GM21526 (cell line): ENCODE data around the gene ZFP36L1.
"Not testable (repeated sequence)": the region's sequence is repeated elsewhere in the genome, so short reads cannot be mapped to it uniquely, and the experiment has no call there.

Experiments used
- ATAC-seq: cut with Tn5 transposase; IDR thresholded peaks from one replicate; pipeline ENCODE4 v1.9.1; 2021; ENCODE audit warnings: moderate library complexity; ENCODE audit not compliant: unreplicated experiment, low FRiP score

The ZFP36L1 gene

GRCh38 chr14:68768316-68768715 lies 24.6 kb downstream of the ZFP36L1 start:
- ATAC-seq, result no peak

GRCh38 chr14:68767248-68767645 lies 25.6 kb downstream of the ZFP36L1 start:
- ATAC-seq, result no peak

DNA sequence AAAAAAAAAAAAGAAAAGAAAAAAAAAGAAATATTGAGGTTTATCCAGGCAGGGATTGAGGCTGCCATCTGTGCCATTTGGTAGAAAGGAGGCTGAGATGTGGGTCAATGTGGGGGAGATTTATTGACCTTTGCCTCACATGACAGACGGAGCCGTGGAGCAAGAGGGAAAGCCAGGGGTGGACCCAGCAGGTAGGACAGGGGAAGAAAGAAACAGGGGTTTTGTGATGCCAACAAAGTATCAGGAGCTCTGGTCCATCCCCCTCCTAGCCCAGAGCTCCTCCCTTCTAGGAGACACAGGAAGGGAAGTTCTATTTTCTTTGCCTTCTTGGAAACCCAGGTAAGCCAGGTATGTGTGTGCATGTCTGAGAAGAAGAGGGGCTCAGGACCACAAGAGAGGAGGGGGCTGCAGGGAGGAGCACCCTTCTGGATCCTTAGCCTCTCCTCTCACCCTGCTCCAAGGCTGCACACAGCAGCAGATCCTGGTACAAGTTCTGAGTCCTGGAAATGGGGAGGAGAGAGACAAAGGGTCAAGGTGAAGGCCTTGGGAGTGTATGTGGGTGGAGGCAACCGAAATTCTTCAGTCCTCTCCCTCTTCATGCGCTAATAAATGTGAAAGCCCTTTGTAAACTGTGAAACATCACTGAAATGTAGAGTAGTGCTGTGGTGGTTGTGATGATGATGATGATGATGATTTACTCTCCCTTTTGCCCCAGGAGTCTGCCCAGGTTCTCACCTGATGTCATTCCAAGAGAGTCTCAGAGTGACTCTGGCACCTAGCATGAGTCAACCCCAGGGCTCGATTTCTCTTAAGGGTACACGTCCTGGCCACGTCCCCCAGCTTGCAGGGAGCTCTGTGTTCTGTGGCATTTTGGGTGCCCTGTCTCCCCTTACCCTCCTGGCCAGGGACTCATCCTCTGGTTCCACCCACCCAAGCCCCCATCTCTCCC lies 26.3 kb downstream of the ZFP36L1 start:
- ATAC-seq, result no peak

DNA sequence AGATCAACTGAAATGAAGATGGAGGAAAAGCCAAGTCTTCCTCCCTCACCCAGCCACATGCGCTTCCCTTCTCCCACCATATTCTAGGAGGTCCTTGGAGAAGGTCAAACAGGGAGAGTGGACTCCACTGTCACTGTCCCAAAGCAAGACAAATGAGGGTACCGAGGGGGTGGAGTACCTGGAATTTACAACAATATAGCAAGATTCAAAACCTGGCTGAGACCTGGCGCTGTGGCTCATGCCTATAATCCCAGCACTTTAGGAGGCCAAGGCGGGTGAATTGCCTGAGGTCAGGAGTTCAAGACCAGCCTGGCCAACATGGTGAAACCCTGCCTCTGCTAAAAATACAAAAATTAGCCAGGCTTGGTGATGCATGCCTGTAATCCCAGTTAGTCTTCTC lies 29.0 kb downstream of the ZFP36L1 start:
- ATAC-seq, result not testable (repeated sequence)

- ATAC-seq, result no peak
These were observed 29.7 kb downstream of the ZFP36L1 start for GRCh38 chr14:68762953-68763764.

DNA sequence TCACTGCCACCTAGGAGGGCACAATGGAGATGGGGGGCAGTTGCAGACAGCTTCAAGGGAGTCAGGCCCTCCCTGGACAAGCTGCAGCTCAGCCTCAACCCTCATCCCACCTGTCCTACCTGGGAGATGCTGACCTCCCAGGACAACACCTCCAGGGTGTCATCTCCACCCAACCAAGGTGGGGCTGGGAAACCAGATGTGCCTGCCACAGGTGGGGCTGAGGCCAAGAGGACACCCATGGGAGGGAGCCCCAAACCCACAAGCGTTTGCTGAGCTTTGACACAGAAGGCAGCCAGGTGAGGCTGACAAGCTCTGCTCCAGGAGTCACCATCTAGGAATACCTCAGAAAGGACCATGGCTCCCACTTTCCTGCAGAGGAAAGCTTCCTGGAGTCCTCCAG lies 31.5 kb downstream of the ZFP36L1 start:
- no peak for ATAC-seq

DNA sequence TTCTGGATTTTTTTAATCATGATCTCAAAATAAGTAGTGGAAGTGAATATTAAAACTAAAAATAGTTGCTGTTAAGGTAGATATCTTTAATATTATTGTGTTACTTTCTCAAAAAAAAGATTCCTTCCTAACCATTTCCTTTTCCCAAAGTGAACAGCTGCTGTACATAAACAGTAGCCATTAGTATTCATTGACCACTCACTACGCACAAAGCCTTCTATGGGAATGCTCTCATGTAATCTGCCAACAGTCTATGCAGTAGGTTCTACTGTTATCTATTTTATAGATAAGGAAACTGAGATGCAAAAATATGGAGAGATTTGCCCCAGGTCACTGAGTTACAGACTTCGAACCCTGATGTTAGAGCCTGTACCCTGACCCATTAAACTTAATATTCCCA lies 32.1 kb downstream of the ZFP36L1 start:
- no peak for ATAC-seq

DNA sequence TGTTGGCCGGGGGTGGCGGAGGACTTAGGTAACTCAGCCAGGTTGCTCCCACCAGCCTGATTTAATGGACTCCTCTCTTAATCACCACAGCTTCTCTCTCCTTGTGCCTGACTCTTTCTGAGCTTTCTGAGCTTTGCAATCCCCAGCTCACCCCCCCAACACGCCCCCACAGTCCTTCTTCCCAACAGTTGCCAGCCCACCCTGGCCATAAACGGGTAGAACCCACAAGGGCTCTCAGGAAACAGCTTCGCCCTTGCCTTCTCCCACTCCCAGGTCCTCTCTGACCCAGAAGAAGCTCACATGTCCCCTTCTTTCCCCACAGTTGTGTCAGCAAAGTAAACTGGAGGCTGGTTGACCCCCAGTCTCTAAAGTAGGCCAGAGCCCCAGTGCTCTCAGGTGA lies 32.9 kb downstream of the ZFP36L1 start:
- no peak for ATAC-seq

GRCh38 chr14:68759017-68759560 lies 33.8 kb downstream of the ZFP36L1 start:
- no peak for ATAC-seq

- no peak for ATAC-seq
These were observed 34.6 kb downstream of the ZFP36L1 start for GRCh38 chr14:68758301-68758700.

GRCh38 chr14:68757618-68758081 lies 35.2 kb downstream of the ZFP36L1 start:
- no peak for ATAC-seq

- no peak for ATAC-seq
These were observed 36.1 kb downstream of the ZFP36L1 start for GRCh38 chr14:68756734-68757133.

DNA sequence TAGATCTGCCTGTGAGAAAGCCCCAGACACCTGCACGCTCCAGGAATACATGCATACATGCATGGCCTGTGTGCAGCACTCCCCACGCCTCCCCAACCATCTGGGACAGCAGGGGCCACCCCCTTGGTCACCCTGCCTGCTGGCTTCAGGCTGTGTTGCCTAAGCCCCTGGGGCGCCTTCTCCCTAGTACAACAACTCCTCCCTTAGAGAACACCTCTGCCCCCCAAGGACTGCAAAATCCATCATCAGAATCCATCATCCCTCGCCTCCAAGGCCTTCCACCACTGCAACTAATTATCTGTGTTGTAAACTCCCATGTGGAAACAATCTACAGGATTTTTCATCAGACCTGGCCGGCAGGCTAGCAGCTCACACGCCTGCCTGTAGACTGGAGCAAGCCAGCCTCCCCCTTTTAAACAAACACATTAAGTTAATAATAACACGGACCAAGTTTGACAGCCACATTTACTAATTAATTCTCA lies 36.8 kb downstream of the ZFP36L1 start:
- ATAC-seq, result no peak

- no peak for ATAC-seq
These were observed 37.9 kb downstream of the ZFP36L1 start for GRCh38 chr14:68755016-68755353.

DNA sequence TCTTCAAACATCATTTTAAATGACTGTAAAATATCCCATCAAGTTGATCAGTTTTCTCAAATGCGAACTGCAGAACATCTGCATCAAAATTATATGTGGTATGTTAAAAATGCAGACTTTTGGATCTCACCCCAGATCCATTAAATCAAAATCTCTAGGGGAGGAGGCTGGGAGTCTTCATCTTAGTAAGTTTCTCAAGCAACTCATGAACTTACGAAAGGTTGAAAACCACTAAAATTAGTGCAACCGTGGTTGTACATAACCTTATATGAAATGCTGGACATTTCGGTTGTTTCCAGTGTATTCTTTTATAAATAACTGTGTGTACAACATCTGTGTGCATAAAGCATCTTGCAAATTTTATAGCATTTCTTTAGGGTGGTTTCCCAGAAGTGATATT lies 39.2 kb downstream of the ZFP36L1 start:
- ATAC-seq, result no peak

DNA sequence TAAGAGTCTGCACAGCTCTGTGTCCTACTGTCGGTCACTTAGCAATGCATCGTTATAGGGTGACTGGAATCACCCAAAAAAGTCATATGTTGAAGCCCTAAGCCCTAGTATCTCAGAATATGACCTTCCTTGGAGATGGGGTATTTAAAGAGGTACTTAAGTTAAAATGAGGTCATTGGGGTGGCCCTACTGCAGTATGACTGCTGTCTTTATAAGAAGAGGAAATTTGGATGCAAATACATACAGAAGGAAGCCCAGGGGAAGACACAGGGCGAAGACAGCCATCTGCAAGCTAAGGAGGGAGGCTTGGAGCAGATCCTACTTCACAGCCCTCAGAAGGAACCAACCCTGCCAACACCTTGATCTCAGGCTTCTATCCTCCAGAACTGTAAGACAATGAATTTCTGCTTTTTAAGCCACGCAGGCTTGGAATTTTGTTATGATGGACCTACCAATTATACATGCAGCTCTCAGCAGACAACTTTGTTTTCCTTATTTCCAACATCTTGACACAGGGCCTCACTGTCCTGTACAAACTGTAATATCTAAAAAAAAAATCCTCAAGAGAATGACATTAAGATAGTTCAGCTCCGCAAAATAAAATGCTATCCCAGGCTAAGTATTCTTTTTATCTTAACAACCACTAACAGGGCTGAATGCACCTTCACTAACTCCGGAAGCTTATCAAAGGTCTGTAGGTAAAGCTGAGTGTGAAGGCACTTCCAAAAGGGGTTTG lies 40.4 kb downstream of the ZFP36L1 start:
- ATAC-seq, result no peak

DNA sequence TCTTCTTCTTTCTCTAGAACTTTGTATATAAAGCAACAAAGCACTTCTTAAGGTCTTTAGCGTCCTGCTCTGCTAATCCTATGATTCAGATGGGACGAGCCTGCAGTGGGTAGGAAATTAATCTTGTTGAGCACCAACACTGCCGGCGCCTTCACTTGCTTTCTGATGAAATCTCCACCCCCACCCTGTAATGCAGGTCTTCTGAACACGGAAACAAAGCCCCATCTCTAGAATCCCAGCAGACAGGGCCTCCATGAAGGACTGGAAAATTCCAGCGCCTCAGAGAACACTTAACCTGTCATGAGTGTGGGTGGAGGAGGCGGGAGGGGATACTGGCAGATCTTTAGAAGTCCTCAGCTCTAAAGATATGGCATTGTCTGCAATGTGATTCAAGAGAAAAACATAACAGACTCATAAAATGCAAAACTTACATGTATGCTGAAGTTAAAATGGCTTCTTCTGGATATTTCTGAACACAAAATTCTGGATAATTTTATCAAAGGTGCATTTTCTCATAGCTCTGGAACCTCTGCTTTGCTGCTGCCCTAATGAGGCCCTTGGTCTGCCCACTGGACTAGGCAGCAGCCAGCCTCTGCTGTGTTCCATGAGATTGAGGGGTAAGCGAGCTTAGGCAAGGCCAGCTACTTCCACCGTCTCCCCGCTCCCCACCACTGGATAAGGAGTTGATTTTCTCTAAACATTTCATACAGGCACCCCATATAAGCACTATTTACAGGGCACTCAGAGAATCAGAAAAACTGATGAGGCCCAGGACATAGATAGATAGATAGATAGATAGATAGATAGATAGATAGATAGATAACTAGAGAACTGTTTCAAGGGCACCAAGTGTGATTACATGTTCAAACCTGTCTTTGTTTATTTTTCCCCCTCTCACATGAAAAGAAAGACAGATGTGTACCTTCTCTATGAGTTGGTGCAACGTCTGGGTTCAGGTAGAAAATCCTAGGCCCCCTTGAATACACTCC lies 43.1 kb downstream of the ZFP36L1 start:
- no peak for ATAC-seq

- no peak for ATAC-seq
These were observed 44.2 kb downstream of the ZFP36L1 start for GRCh38 chr14:68748691-68749090.

- ATAC-seq, result no peak
These were observed 44.6 kb downstream of the ZFP36L1 start for GRCh38 chr14:68748260-68748659.
